ENCODE measurements around the gene EYS.

Gene EYS

GRCh38 chr6:65199121-65199520 lies 507.9 kb downstream of the EYS start:
- DNase-seq: no peak

- DNase-seq: no peak
These were observed 515.6 kb downstream of the EYS start for GRCh38 chr6:65191471-65191870.

GRCh38 chr6:65189236-65189881 lies 517.7 kb downstream of the EYS start:
- DNase-seq: no peak

GRCh38 chr6:65186826-65187225 lies 520.2 kb downstream of the EYS start:
- no peak for DNase-seq

GRCh38 chr6:65182681-65183080 lies 524.3 kb downstream of the EYS start:
- no peak for DNase-seq

- DNase-seq: no peak
These were observed 536.8 kb downstream of the EYS start for GRCh38 chr6:65170273-65170672.

- no peak for DNase-seq
These were observed 545.4 kb downstream of the EYS start for GRCh38 chr6:65161661-65162060.

GRCh38 chr6:65157025-65157424 lies 550.0 kb downstream of the EYS start:
- no peak for DNase-seq

GRCh38 chr6:65155083-65155482 lies 551.9 kb downstream of the EYS start:
- no peak for DNase-seq

GRCh38 chr6:65149841-65150240 lies 557.2 kb downstream of the EYS start:
- DNase-seq: no peak

GRCh38 chr6:65148839-65149238 lies 558.2 kb downstream of the EYS start:
- no peak for DNase-seq

GRCh38 chr6:65135567-65135966 lies 571.5 kb downstream of the EYS start:
- DNase-seq: no peak

- DNase-seq: no peak
These were observed 580.4 kb downstream of the EYS start for GRCh38 chr6:65126667-65127066.

- DNase-seq: no peak
These were observed 583.5 kb downstream of the EYS start for GRCh38 chr6:65123521-65123920.

- DNase-seq: no peak
These were observed 589.1 kb downstream of the EYS start for GRCh38 chr6:65117817-65118409.

GRCh38 chr6:65116326-65116725 lies 590.7 kb downstream of the EYS start:
- DNase-seq: no peak

- DNase-seq: no peak
These were observed 593.4 kb downstream of the EYS start for GRCh38 chr6:65113581-65113980.

GRCh38 chr6:65112435-65112834 lies 594.6 kb downstream of the EYS start:
- DNase-seq: no peak

- DNase-seq: no peak
These were observed 597.0 kb downstream of the EYS start for GRCh38 chr6:65110031-65110430.

GRCh38 chr6:65098349-65098748 lies 608.7 kb downstream of the EYS start:
- DNase-seq: no peak

GRCh38 chr6:65091561-65091960 lies 615.5 kb downstream of the EYS start:
- no peak for DNase-seq

- DNase-seq: no peak
These were observed 618.5 kb downstream of the EYS start for GRCh38 chr6:65088575-65088974.

- no peak for DNase-seq
These were observed 625.3 kb downstream of the EYS start for GRCh38 chr6:65081756-65082155.

GRCh38 chr6:65075705-65076230 lies 631.3 kb downstream of the EYS start:
- no peak for DNase-seq

GRCh38 chr6:65072500-65072899 lies 634.5 kb downstream of the EYS start:
- DNase-seq: no peak

All from activated CD4-positive, alpha-beta T cell treated with anti-CD3 and anti-CD28 coated beads, Interleukin-10, Interleukin-2, amounts not matched to agents 100 ng/mL and 50 ng/mL, durations not matched to agents 16 hours and 8 hours (primary cell).